Stimulated activated naive CD8-positive, alpha-beta T cell treated with anti-CD3 and anti-CD28 coated beads, Interleukin-15, Interleukin-2, amounts not matched to agents 100 U/mL and 50 U/mL, for 24 hours (primary cell): ENCODE measurements around the gene PDXDC1.
"Not testable (repeated sequence)": the region's sequence is repeated elsewhere in the genome, so short reads cannot be mapped to it uniquely, and the experiment has no call there.

ENCODE experiments used
- ATAC-seq: fragments of 150-1000 bp; cut with Tn5 transposase; one replicate; pipeline ENCODE4 v1.10.0; 2021
- DNase-seq: peaks from one replicate; pipeline ENCODE4 v3.0.0; 2021

Gene PDXDC1

GRCh38 chr16:15037003-15037402, 62.2 kb downstream of the PDXDC1 start:
- no peak for ATAC-seq
- no peak for DNase-seq

GRCh38 chr16:15037745-15038144, 62.9 kb downstream of the PDXDC1 start:
- DNase-seq = no peak
- no peak for ATAC-seq

- ATAC-seq (no peak), DNase-seq (no peak)
Observed at GRCh38 chr16:15038689-15039088, 63.9 kb downstream of the PDXDC1 start.

- no peak for ATAC-seq
Observed at GRCh38 chr16:15041271-15042004, 66.6 kb downstream of the PDXDC1 start.

GRCh38 chr16:15043344-15043743, 68.5 kb downstream of the PDXDC1 start:
- ATAC-seq (no peak), DNase-seq (no peak)

More at GRCh38 chr16:15041271-15042004, 66.6 kb downstream of the PDXDC1 start:
- no peak for DNase-seq

- no peak for ATAC-seq
Observed at GRCh38 chr16:15044286-15044685, 69.5 kb downstream of the PDXDC1 start.

GRCh38 chr16:15045270-15045669, 70.4 kb downstream of the PDXDC1 start:
- ATAC-seq, DNase-seq: not testable (repeated sequence)

More at GRCh38 chr16:15044286-15044685, 69.5 kb downstream of the PDXDC1 start:
- DNase-seq = no peak

- no peak for DNase-seq
- ATAC-seq = no peak
Observed at GRCh38 chr16:15046692-15047376, 72.0 kb downstream of the PDXDC1 start.

GRCh38 chr16:15049581-15050180, 74.9 kb downstream of the PDXDC1 start:
- ATAC-seq (no peak), DNase-seq (no peak)

GRCh38 chr16:15050440-15050839, 75.6 kb downstream of the PDXDC1 start:
- not testable (repeated sequence) for DNase-seq, ATAC-seq

GRCh38 chr16:15051387-15051951, 76.6 kb downstream of the PDXDC1 start:
- ATAC-seq (no peak), DNase-seq (no peak)

- DNase-seq = no peak
- no peak for ATAC-seq
Observed at GRCh38 chr16:15052747-15053476, 78.1 kb downstream of the PDXDC1 start.

- no peak for ATAC-seq
- no peak for DNase-seq
Observed at GRCh38 chr16:15053904-15054303, 79.1 kb downstream of the PDXDC1 start.

- ATAC-seq (no peak), DNase-seq (no peak)
Observed at GRCh38 chr16:15054357-15055140, 79.7 kb downstream of the PDXDC1 start.

GRCh38 chr16:15055141-15056053, 80.6 kb downstream of the PDXDC1 start:
- ATAC-seq (peak; percentile 67), DNase-seq (peak; percentile 73)

GRCh38 chr16:15057681-15058417, 83.0 kb downstream of the PDXDC1 start:
- DNase-seq = no peak
- no peak for ATAC-seq

GRCh38 chr16:15059324-15059723, 84.5 kb downstream of the PDXDC1 start:
- DNase-seq (no peak), ATAC-seq (no peak)

GRCh38 chr16:15062085-15062810, 87.4 kb downstream of the PDXDC1 start:
- DNase-seq, ATAC-seq: not testable (repeated sequence)

- ATAC-seq = peak; percentile 40
- DNase-seq = not testable (repeated sequence)
Observed at GRCh38 chr16:15065961-15066360, 91.1 kb downstream of the PDXDC1 start.
